NOMO-1 (cell line): ENCODE results near the gene UBE2L5.

Source experiments
- DNase-seq, 2 experiments: peaks; one replicate each; lab custom pipeline; 2025; ENCODE audit not compliant: unreplicated experiment in 2 of 2; lab: John Stamatoyannopoulos, UW

Gene UBE2L5

GRCh38 chr13:30422054-30422839 lies at the start of gene UBE2L5:
UBE2L5 (plus strand) TSS chr13:30422493; CDS start chr13:30427991, 5,498 bp downstream.
- peak; percentile 58 to 68 for DNase-seq

GRCh38 chr13:30373727-30374126 lies 48.6 kb upstream of the UBE2L5 start:
- no peak for DNase-seq

GRCh38 chr13:30375265-30375835 lies 46.9 kb upstream of the UBE2L5 start:
- no peak for DNase-seq

GRCh38 chr13:30376426-30377311 lies 45.6 kb upstream of the UBE2L5 start:
- peak; percentile 62 to 83 for DNase-seq

GRCh38 chr13:30377312-30377685 lies 45.0 kb upstream of the UBE2L5 start:
- no peak for DNase-seq

- DNase-seq = no peak
These were observed 44.1 kb upstream of the UBE2L5 start for GRCh38 chr13:30378191-30378590.

- DNase-seq = no peak
These were observed 41.2 kb upstream of the UBE2L5 start for GRCh38 chr13:30381049-30381448.

GRCh38 chr13:30382836-30383525 lies 39.3 kb upstream of the UBE2L5 start:
- no peak for DNase-seq

GRCh38 chr13:30388406-30389283 lies 33.6 kb upstream of the UBE2L5 start:
- DNase-seq = peak; percentile 34 to 37

GRCh38 chr13:30391956-30392680 lies 30.2 kb upstream of the UBE2L5 start:
- no peak for DNase-seq

GRCh38 chr13:30392681-30393045 lies 29.6 kb upstream of the UBE2L5 start:
- DNase-seq = no peak

GRCh38 chr13:30394751-30395191 lies 27.5 kb upstream of the UBE2L5 start:
- peak in 1 of 2 experiments; percentile 68 for DNase-seq

- DNase-seq = peak; percentile 83 to 93
These were observed 26.8 kb upstream of the UBE2L5 start for GRCh38 chr13:30395192-30396158.

GRCh38 chr13:30396434-30397075 lies 25.7 kb upstream of the UBE2L5 start:
- peak; percentile 54 to 56 for DNase-seq

- no peak for DNase-seq
These were observed 23.7 kb upstream of the UBE2L5 start for GRCh38 chr13:30398601-30399072.

GRCh38 chr13:30400376-30400775 lies 21.9 kb upstream of the UBE2L5 start:
- DNase-seq = no peak

GRCh38 chr13:30401347-30401746 lies 20.9 kb upstream of the UBE2L5 start:
- DNase-seq = no peak
